SU-DHL-6 (cell line): ENCODE measurements around the gene F11R.

ENCODE experiments used
- EZH2phosphoT487 ChIP-seq: fragments of 200-600 bp; sonication (generic), shearing (Covaris generic); conservative IDR thresholded peaks from 2 replicates; pipeline ENCODE4 v1.6.1; 2018; ENCODE audit warnings: mild to moderate bottlenecking, antibody characterized with exemption, low read length, moderate library complexity, mixed read lengths
- TF ChIP-seq, protein P1 (sequence below): fragments of 200-600 bp; sonication (generic); IDR thresholded peaks from one replicate; pipeline ENCODE4 v1.5.1; 2017; ENCODE audit warnings: antibody characterized with exemption, mild to moderate bottlenecking, low read length, moderate library complexity; ENCODE audit not compliant: insufficient read depth, poor library complexity, severe bottlenecking

DNA sequence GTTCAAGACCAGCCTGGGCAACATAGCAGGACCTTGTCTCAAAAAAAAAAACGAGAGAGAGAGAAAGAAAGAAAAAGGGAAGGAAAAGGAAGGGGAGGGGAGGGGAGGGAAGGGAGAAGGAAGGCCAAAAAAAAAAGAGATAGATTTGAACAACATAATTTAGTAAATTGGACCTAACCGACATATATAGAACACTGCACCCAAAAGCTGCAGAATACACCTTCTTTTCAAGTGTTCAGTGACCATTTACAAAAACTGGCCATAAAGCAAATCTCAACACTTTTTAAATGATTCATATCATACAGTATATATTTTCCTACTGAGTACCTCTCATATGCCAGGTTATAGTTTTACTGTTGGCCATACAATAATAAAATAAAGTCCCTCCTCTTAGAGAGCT lies 10.9 kb upstream of the F11R start:
- TF ChIP-seq, protein P1, sequence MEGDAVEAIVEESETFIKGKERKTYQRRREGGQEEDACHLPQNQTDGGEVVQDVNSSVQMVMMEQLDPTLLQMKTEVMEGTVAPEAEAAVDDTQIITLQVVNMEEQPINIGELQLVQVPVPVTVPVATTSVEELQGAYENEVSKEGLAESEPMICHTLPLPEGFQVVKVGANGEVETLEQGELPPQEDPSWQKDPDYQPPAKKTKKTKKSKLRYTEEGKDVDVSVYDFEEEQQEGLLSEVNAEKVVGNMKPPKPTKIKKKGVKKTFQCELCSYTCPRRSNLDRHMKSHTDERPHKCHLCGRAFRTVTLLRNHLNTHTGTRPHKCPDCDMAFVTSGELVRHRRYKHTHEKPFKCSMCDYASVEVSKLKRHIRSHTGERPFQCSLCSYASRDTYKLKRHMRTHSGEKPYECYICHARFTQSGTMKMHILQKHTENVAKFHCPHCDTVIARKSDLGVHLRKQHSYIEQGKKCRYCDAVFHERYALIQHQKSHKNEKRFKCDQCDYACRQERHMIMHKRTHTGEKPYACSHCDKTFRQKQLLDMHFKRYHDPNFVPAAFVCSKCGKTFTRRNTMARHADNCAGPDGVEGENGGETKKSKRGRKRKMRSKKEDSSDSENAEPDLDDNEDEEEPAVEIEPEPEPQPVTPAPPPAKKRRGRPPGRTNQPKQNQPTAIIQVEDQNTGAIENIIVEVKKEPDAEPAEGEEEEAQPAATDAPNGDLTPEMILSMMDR: no peak
- no peak for TF ChIP-seq EZH2phosphoT487
